MM.1S (cell line): Measurements from ENCODE around the gene PCK1.

Experiments
- DNase-seq: peaks from one replicate; pipeline ENCODE4 v3.0.0-alpha.2; 2015
- H2AFZ ChIP-seq: fragments of 300-600 bp; sonication (generic); 2 replicates; pipeline ENCODE4 v1.6.0; 2016; ENCODE audit warnings: antibody characterized with exemption, low read length
- H3F3A ChIP-seq: fragments of 300-600 bp; sonication (generic); 2 replicates; pipeline ENCODE4 v1.6.1; 2016; ENCODE audit warnings: mild to moderate bottlenecking, antibody characterized with exemption, low read length, moderate library complexity, mixed read lengths; ENCODE audit not compliant: insufficient read depth
- H3K27ac ChIP-seq: fragments of 300-600 bp; sonication (generic); 2 replicates; pipeline ENCODE4 v1.5.1; 2016; ENCODE audit warnings: mild to moderate bottlenecking, low read length
- H3K27me3 ChIP-seq: fragments of 300-600 bp; sonication (generic); replicated peaks from 2 replicates; pipeline ENCODE4 v1.6.0; 2016; ENCODE audit warnings: low read length; ENCODE audit not compliant: insufficient read depth
- H3K36me3 ChIP-seq: fragments of 300-600 bp; sonication (generic); replicated peaks from 2 replicates; pipeline ENCODE4 v1.6.1; 2016; ENCODE audit warnings: mild to moderate bottlenecking, low read length, mixed read lengths; ENCODE audit not compliant: insufficient read depth
- H3K4me1 ChIP-seq: fragments of 300-600 bp; sonication (generic); 2 replicates; pipeline ENCODE4 v1.6.1; 2016; ENCODE audit warnings: low read length, mixed read lengths
- H3K4me2 ChIP-seq: fragments of 300-600 bp; sonication (generic); 2 replicates; pipeline ENCODE4 v1.6.0; 2016; ENCODE audit warnings: low read depth, low read length
- H3K4me3 ChIP-seq: fragments of 300-600 bp; sonication (generic); 2 replicates; pipeline ENCODE4 v1.5.1; 2016; ENCODE audit warnings: low read length, mixed read lengths
- H3K79me2 ChIP-seq: fragments of 300-600 bp; sonication (generic); 2 replicates; pipeline ENCODE4 v1.6.1; 2016; ENCODE audit warnings: mixed run types, low read length, mixed read lengths
- H3K9ac ChIP-seq: fragments of 300-600 bp; sonication (generic); 2 replicates; pipeline ENCODE4 v1.6.1; 2016; ENCODE audit warnings: low read length, mixed read lengths
- H3K9me2 ChIP-seq: fragments of 300-600 bp; sonication (generic); replicated peaks from 2 replicates; pipeline ENCODE4 v1.6.1; 2016; ENCODE audit warnings: mild to moderate bottlenecking, low read length, mixed read lengths; ENCODE audit not compliant: insufficient read depth
- H3K9me3 ChIP-seq: fragments of 300-600 bp; sonication (generic); replicated peaks from 2 replicates; pipeline ENCODE4 v1.6.1; 2016; ENCODE audit warnings: mild to moderate bottlenecking, low read length, mixed read lengths; ENCODE audit not compliant: insufficient read depth
- H4K20me1 ChIP-seq: fragments of 300-600 bp; sonication (generic); 2 replicates; pipeline ENCODE4 v1.6.1; 2016; ENCODE audit warnings: mild to moderate bottlenecking, low read length, moderate library complexity, mixed read lengths; ENCODE audit not compliant: insufficient read depth
- CTCF ChIP-seq: fragments of 300-600 bp; sonication (generic); IDR thresholded peaks from 2 replicates; pipeline ENCODE4 v1.5.1; 2016; ENCODE audit warnings: antibody characterized with exemption, low read length, mixed read lengths
- EZH2 ChIP-seq: fragments of 300-600 bp; sonication (generic); optimal IDR thresholded peaks from 2 replicates; pipeline ENCODE3; 2017; ENCODE audit warnings: low read depth, mild to moderate bottlenecking, antibody characterized with exemption, low read length, mixed read lengths
- EZH2phosphoT487 ChIP-seq: fragments of 300-600 bp; sonication (generic); IDR thresholded peaks from 2 replicates; pipeline ENCODE4 v1.6.1; 2018; ENCODE audit warnings: antibody characterized with exemption, low read length

PCK1 gene

DNA sequence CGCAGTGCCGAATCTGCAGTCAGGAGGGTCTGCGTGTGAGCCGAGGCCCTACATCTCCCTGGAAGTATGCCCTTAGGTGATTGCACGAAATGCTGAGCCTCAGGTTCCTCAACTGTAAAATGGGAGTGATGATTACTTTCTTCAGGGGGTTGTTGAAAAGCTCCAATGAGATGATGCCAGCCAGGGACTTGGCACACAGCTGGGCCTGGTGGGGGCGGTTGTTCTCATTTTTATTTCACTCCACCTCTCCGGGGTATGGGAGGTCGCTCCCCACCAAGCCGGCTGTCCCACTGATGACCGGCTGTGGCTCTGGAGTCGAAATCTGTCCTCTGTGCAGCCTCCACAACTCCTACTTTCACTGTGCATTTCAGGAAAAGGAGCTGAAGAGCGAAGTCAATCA lies 8.1 kb downstream of the PCK1 start:
- no peaks in the 10 kb centered on the region for H3K9me3 ChIP-seq
- no peaks in the 10 kb centered on the region for H4K20me1 ChIP-seq
- H3K4me2 ChIP-seq: no peak overlapping the region
- H3F3A ChIP-seq: no peaks in the 10 kb centered on the region
- no peak for DNase-seq
- H3K4me1 ChIP-seq: no peaks in the 10 kb centered on the region
- no peak overlapping the region for H3K4me3 ChIP-seq
- H3K9ac ChIP-seq: no peak overlapping the region
- no peak overlapping the region for H2AFZ ChIP-seq
- no peaks in the 10 kb centered on the region for H3K36me3 ChIP-seq
- H3K9me2 ChIP-seq: no peaks in the 10 kb centered on the region
- H3K27ac ChIP-seq: no peak overlapping the region
- H3K79me2 ChIP-seq: no peaks in the 10 kb centered on the region
- no peak for TF ChIP-seq CTCF
- no peak for TF ChIP-seq EZH2
- no peak for TF ChIP-seq EZH2phosphoT487
- peaks cover 98% of the 10 kb centered on the region for H3K27me3 ChIP-seq

- Histone ChIP-seq H3K4me3 (no peak overlapping the region), H3K27me3 (peaks cover 98% of the 10 kb centered on the region), H3K4me1 (no peaks in the 10 kb centered on the region), H3K9ac (no peak overlapping the region), H2AFZ (no peak overlapping the region), H3K9me2 (no peaks in the 10 kb centered on the region), H3F3A (no peaks in the 10 kb centered on the region), H3K79me2 (no peaks in the 10 kb centered on the region), H3K27ac (no peak overlapping the region), H4K20me1 (no peaks in the 10 kb centered on the region), H3K36me3 (no peaks in the 10 kb centered on the region), H3K4me2 (no peak overlapping the region), H3K9me3 (no peaks in the 10 kb centered on the region)
- no peak for DNase-seq
- no peak for TF ChIP-seq EZH2
- no peak for TF ChIP-seq EZH2phosphoT487
- TF ChIP-seq CTCF: no peak
Observed at GRCh38 chr20:57570145-57570850, 9.4 kb downstream of the PCK1 start.

DNA sequence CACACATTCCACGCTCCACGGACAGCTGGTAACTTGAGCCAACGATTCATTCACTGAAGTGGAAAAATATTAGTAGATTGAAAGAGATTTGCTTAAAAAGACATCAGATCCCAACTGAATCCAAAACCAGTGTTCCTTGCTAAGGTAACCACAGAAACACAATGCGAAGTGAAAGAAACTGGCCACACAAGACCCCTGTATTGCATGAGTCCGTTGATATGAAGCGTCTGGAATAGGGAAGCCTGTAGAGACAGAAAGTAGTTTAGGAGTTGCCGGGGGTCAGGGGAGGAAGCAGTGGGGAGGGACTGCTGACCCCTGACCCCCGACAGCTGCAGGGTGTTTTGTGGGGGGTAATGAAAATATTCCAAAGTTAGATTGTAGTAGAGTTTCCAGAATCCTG lies 10.0 kb downstream of the PCK1 start:
- Histone ChIP-seq H4K20me1 (no peaks in the 10 kb centered on the region), H3K9me3 (no peaks in the 10 kb centered on the region), H3K36me3 (no peaks in the 10 kb centered on the region), H3K4me3 (no peak overlapping the region), H3K9ac (no peak overlapping the region), H3K27me3 (peaks cover 98% of the 10 kb centered on the region), H3K4me2 (no peak overlapping the region), H3K79me2 (no peaks in the 10 kb centered on the region), H3K27ac (no peak overlapping the region), H2AFZ (no peak overlapping the region), H3F3A (no peaks in the 10 kb centered on the region), H3K4me1 (no peaks in the 10 kb centered on the region), H3K9me2 (no peaks in the 10 kb centered on the region)
- DNase-seq: no peak
- no peak for TF ChIP-seq EZH2phosphoT487
- TF ChIP-seq CTCF: no peak
- no peak for TF ChIP-seq EZH2
